H4 (cell line): ENCODE data around the gene KLLN. TPM values are rescaled to one million over a fixed set of nuclear protein-coding genes. Genes with fewer than 3 reads are reported as not detected.
"Not testable (repeated sequence)": the region's sequence is repeated elsewhere in the genome, so short reads cannot be mapped to it uniquely, and the experiment has no call there.

Experiments
- DNase-seq: peaks from one replicate; pipeline ENCODE4 v3.0.0-alpha.2; 2015; ENCODE audit warnings: low spot score
- total RNA-seq: library from RNA; depleted of rRNA; stranded (reverse); fragments of >200 nt; shearing (Covaris generic); gene quantifications from 2 replicates; pipeline ENCODE4 v1.2.3, GENCODE V29; 2014; rRNA removed

KLLN gene, protein sequence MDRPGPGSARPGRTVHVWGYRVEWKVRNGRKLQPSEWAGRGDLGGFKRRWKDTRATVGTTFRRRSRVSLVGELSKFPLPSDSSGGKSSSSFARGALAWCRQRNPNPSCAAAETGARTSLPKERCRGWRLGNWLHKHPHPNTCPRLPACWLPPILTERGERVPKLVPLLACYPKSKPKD
- not detected in 2 replicates for total RNA-seq

DNA sequence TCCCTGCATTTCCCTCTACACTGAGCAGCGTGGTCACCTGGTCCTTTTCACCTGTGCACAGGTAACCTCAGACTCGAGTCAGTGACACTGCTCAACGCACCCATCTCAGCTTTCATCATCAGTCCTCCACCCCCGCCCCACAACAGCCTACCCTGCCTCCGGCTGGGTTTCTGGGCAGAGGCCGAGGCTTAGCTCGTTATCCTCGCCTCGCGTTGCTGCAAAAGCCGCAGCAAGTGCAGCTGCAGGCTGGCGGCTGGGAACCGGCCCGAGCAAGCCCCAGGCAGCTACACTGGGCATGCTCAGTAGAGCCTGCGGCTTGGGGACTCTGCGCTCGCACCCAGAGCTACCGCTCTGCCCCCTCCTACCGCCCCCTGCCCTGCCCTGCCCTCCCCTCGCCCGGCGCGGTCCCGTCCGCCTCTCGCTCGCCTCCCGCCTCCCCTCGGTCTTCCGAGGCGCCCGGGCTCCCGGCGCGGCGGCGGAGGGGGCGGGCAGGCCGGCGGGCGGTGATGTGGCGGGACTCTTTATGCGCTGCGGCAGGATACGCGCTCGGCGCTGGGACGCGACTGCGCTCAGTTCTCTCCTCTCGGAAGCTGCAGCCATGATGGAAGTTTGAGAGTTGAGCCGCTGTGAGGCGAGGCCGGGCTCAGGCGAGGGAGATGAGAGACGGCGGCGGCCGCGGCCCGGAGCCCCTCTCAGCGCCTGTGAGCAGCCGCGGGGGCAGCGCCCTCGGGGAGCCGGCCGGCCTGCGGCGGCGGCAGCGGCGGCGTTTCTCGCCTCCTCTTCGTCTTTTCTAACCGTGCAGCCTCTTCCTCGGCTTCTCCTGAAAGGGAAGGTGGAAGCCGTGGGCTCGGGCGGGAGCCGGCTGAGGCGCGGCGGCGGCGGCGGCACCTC lies at the start of gene KLLN, which contains the start of gene PTEN:
TSS of gene KLLN (minus strand) at position 481 of the 891 bp plus-strand sequence. CDS start 1,046 bp downstream, outside the sequence.
TSS of gene PTEN (plus strand) at position 573 of the 891 bp plus-strand sequence. CDS start 845 bp downstream, outside the sequence.
- DNase-seq, result no peak

DNA sequence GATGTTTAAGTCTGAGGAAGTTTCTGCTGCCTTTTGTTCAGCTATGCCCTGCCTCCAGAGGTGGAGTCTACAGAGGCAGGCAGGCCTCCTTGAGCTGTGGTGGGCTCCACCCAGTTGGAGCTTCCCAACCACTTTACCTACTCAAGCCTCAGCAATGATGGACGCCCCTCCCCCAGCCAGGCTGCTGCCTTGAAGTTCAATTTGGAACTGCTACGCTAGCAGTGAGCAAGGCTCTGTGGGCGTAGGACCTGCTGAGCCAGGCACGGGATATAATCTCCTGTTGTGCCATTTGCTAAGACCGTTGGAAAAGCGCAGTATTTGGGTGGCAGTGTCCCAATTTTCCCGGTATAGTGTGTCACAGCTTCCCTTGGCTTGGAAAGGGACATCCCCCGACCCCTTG lies 40.1 kb upstream of the KLLN start:
- not testable (repeated sequence) for DNase-seq

DNA sequence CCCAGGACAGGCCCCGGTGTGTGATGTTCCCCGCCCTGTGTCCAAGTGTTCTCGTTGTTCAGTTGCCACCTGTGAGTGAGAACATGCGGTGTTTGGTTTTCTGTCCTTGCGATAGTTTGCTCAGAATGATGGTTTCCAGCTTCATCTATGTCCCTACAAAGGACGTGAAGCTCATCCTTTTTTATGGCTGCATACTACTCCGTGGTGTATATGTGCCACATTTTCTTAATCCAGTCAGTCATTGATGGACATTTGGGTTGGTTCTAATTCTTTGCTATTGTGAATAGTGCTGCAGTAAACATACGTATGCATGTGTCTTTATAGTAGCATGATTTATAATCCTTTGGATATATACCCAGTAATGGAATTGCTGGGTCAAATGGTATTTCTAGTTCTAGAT lies 34.6 kb upstream of the KLLN start:
- not testable (repeated sequence) for DNase-seq

DNA sequence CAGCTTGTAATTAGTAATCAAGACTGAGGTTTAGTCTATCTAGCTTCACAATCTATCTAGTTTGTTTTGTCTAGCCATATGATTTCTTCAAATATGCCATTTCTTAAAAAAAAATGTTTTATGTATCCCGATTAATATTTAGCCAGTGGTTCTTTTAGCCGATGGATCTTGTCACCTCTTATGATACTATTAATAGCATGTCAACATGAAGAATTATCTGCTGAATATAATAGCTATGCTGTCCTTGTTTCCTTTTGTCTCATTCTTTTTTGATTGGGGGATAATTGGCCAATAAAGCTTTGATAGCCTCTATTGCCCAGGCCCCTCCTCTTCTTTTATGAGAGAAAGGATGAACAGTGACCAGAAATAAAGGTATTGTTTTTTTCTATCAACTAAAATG lies 32.9 kb upstream of the KLLN start:
- DNase-seq, result no peak

DNA sequence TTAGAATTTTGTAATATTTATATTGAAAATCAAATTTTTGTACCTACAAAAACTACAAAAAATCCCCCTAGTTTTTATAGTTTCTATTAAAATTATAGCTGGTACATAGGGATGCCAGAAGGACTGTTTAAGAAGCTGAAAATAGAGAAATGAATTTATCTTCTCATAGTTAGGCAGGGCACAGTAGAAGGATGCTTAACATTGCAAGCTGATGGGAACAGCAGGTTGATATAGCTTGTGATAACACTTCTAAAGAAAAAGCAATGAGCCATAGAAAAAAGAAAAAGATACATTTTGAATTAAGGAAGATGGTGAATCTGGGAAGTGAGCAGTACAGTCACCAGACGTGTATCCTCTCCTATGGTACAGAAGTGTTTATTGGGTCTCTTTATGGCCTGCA lies 32.1 kb upstream of the KLLN start:
- no peak for DNase-seq

DNA sequence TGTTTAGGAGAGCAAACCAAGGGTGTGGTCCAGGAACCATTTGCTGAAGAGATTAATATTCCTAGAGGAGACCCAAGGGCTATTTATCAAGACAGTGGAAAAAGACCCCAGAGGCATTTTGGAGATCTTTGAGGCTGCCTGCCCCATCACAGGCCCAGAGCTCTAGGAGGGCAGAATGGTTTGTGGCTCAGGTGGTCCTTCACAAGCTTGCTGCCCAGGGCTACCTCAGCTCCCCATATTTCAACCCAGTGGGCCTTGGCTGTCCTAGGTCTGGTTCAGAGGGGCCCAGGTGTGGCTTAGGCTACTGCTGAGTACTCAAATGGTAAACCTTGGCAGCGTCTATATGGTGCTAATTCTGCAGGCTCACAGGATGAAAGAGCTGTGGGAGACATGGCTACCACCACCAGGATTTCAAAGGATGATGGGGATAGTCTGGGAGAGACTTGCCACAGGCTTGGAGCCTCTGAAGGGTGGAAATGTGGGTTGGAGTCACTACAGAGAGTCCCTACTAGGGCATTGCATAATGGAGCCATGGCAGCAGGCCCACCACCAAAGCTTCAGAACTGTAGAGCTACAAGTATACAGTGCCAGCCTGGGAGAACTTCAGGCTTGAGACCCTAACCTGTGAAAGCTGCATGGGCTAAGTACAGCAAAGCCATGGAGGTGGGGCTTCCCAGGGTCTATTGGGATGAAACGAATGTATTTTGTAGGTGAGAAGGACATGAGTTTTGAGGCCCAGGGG lies 24.4 kb upstream of the KLLN start:
- DNase-seq, result no peak

DNA sequence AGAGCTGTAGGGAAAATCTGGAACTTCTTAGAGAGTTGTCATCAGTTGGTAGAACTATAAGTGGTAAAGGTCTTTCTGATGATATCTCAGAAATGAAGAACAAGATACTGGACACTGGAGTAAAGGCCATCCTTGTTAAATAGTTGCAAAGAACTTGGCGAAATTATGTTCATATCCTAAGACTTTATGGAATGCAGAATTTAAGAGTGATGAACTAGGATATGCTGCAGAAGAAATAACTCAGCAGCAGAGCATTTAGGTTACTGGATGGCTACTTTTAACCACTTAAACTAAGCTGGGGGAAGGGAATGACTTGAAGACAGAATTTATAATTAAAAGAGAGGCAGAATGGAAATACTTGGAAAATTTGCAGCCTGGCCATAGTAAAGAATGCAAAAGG lies 23.8 kb upstream of the KLLN start:
- no peak for DNase-seq

DNA sequence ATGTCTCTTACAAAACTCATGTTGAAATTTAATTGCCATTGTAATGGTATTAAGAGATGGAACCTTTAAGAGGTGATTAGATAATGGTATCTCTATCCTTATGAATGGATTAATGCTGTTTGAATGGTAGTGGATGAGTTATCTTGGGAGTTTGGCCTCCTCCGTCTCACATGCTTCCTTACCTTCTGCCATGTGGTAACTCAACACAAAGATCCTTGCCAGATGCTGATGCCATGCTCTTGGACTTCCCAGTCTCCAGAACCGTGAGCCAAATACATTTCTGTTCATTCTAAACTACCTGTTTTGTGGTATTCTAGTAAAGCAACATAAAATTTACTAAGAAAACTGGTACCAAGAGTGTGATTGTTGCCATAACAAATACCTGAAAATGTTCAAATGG lies 23.3 kb upstream of the KLLN start:
- no peak for DNase-seq

DNA sequence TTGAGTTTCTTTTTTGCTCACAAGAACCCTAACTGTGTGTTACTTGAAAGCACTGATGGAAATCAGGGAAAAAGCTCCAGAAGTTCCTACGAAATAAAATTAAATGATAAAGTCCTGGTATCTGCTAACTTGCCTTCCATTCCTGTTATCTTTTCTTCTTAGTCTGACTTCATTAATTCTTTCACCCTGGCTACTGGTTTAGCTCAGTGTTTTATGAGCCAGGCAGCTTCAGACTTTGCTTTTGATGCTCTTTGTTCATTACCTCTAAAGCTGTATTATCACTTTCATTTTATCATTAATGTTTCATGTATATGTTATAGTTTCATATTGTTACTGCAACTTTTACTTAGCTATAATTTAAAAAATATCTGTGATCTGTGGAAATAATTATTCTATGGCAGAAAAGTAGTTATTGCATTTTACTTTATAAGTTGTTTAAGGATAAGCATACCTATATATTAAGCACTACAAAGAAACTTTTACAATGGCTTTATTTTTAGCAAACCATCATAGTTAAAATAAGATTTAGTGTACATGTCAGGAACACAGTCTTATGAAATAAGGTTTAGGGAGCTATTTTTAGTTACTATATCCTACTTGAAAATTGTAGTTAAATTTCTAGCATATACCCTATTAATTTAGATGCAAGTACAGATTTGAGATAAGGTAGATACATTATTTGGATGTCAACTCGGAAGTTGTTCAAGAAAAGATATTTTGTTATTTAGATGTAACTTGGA lies 19.4 kb upstream of the KLLN start:
- no peak for DNase-seq

DNA sequence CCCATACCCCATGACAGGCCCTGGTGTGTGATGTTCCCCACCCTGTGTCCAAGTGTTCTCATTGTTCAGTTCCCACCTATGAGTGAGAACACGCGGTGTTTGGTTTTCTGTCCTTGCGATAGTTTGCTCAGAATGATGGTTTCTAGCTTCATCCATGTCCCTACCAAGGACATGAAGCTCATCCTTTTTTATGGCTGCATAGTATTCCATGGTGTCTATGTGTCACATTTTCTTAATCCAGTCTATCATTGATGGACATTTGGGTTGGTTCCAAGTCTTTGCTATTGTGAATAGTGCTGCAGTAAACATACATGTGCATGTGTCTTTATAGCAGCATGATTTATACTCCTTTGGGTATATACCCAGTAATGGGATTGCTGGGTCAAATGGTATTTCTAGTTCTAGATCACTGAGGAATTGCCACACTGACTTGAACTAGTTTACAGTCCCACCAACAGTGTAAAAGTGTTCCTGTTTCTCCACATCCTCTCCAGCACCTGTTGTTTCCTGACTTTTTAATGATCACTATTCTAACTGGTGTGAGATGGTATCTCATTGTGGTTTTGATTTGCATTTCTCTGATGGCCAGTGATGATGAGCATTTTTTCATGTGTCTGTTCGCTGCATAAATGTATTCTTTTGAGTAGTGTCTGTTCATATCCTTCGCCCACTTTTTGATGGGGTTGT lies 18.2 kb upstream of the KLLN start:
- DNase-seq, result not testable (repeated sequence)

DNA sequence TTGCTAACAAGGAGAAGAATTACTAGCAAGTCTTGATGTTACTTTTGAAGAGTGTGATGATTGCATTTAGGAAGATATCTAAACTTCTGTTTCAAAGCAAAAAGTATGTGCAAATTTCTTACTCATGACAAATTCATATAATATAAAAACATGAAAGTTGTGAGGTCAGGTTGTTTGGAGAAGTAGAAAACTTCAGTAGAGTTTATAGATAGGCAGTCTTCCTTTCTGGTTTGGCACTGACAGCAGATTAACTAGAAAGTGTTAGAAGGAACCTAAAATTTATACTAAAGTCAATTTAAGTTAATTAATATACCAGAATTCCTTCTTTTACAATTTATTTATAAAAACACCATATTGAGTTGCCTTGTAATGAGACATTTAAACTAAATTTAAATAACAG lies 17.0 kb upstream of the KLLN start:
- DNase-seq, result no peak

DNA sequence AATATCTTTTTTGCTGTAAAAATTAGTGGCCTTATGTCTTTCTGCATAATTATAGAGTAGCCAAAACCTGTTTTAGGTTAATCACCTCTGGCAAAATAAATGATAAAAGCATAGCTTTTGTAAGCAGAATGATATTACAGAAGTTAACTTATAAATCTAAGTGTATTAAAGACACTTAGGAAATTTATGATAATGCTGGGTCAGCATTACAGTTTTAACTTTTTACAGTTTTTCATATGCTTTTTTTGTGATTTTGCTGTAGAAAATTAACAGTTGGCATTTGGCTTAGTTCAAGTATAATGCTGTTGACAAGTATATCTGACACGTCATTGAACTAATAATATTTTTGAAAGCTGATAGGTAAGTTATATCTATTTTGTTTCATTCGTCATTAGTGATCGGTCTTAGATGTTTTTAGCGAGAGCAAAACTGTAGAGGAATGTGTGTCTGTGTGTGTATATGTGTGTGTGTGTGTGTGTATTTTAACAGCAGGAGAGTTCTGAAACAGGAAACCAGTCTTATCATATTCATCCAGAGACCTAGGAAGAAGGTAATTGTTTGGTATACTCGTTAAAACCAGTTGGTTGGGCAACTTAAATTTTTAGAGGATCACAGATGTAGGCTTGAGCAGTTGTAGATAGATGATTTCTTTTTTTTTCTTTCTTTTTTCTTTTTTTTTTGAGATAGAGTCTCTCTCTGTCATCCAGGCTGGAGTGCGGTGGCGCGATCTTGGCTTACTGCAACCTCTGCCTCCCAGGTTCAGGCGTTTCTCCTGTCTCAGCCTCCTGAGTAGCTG lies 15.5 kb upstream of the KLLN start:
- DNase-seq, result no peak

DNA sequence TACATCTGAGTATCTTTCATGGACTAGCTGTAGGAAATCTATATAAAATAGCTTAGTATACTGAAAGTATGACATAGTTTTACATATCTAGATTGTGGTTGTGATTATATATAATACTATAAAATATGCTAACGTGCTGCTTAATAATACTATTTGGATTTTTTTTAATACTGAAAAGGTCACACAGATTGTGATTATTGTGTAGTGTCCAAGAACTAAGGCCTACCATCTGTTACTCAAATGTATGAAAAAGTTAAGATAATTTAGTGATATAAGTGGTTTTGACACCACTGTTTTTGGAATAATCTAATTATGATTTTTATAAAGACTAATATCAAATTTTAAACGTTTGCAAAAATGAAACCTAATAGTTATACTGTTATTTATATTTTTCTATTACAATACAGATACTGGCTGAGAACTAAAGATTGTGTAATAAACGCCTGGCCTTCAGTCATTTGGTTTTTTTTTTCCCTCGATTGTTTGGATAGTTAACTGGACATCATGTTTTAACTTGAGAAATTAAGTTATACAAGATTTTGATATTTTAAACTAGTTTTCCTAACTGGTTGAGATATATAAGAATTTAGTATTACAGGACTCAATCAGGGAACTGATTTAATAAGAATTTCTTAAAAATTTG lies 12.7 kb upstream of the KLLN start:
- no peak for DNase-seq

DNA sequence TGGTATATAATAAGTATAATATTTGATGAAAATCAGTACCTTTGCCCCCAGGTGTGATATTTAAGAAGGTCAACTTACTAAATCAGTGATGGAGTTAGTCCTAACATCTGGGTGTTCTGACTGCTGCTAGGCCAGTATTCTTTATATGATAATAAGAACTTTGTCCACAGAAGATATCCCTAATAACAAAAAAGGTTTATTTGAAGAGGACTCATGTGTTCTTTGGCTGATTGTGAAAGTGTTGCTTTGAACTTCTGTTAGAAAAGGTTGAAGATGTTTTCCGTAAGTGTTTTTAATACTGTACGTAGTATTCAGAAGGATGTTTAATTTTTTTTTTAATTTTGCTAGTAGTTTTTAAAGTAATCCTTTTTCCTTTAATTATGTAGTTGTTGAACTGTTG lies 10.3 kb upstream of the KLLN start:
- no peak for DNase-seq

DNA sequence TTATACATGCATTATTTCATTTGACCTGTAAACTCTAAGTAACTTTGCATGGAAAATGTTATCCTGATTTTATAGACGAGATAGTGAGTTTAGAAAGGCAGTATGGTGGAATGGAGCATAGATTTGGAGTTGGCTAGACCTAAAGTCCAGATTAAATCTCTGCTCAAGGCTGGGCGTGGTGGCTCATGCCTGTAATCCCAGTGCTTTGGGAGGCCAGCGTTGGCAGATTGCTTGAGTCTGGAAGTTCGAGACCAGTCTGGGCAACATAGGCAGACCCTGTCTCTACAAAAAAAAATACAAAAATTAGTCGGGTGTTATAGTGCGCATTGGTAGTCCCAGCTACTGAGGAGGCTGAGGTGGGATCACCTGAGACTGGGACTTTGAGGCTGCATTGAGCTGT lies 9.5 kb upstream of the KLLN start:
- DNase-seq, result no peak

DNA sequence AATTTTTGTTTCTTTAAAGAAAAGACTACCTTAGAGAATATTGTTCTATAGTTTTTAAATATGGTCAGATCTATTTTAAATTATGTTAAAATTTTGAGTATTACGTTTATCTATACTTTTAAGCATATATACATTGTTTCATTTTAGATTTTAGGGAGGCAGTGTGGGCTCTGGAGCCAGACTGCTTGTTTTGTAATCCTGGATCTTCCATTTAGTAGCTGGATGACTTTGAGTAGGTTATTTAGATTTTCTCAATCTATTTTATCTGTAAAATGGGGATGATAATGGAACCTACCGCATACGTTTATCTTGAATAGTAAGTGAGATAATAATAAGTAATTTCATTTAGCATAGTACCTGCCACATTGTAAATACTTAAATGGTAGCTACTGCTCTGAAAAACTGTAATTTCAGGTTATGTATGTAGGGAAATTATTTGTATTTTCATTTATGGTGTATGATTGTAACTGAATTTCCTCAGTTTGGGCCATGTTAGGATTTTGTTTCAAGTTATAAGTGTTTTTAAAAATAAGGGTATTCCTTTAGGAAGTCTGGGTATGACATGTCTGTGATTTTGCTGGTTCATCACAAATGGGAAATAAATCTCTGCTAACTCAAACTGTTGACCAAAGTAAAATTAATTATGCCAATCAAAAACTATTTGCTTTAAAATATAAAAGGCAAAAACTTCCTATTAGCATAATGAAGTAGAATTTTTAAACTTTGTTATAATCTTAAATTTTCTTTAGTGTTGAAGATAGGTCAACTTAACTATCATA lies 6.6 kb upstream of the KLLN start:
- no peak for DNase-seq

DNA sequence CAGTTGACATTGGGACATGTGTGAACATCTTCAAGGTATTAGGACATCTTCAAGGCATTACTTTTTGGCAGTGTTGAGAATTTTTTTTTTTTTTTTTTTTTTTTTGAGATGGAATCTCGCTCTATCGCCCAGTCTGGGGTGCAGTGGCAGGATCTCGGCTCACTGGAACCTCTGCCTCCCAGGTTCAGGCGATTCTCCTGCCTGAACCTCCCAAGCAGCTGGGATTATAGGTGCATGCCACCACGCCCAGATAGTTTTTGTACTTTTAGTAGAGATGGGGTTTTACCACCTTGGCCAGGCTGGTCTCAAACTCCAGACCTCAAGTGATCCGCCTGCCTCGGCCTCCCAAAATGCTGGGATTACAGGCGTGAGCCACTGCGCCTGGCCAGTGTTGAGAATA lies 5.8 kb upstream of the KLLN start:
- DNase-seq, result not testable (repeated sequence)

DNA sequence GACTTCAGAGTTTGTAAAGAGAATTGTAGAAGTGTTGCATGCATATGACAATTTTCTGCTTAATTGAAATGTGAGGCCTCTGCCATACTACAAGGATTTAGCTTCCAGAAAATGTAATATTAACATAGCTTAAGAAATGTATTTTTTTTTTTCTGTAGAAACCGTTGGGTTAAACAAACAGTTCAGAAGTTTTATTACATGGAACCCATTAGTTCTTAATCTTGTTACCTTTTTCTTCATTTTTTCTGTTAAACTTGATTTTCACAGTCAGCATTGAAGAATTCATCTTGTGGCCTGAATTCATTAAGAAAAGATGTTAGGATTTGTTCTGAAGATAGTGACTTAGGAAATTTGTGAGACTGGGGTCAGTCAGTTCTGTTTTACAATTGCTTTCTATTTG lies 4.9 kb upstream of the KLLN start:
- no peak for DNase-seq

DNA sequence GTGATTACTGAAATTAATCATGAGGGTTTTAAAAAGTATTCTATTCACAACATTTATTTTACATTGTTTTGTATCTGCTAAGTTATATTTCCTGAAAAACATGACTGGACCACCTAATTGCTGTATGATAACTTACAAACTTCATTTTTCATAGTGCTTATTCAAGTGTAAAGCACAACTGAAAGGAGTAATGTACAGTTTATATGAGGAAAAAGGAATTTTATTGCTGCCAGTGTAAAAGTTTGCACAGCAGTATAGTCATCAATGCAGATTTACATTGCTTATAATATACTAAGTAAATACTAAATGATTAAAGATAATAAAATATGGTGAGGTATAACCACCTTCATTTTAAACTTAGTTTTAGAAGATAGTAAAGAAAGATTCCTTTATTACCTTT lies 4.1 kb upstream of the KLLN start:
- DNase-seq, result no peak
